ENCODE measurements around the gene MRGPRX4.
"Not testable (repeated sequence)": the region's sequence is repeated elsewhere in the genome, so short reads cannot be mapped to it uniquely, and the experiment has no call there.

MRGPRX4 gene

DNA sequence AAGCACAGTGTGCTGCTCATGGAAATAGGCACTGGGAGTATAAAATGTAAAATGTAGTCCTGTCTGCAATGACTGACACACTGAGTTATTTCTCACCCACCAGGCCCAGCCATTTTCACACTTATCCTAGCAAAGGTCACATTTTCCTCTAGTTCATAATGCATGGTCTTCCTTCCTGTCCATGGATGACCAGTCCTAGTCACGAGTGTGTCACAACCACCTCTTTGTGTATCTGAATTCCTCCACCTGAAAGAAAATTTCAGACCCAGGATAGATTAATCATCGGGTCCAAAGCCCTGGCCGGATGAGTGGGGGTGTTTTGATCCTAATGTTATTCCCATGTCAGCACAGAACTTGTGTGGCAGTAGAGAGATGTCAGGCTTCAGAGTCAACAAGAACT is at the start of gene MRGPRX4:
MRGPRX4 (plus strand) TSS at position 172 of the 400 bp plus-strand sequence. CDS start 420 bp downstream, outside the sequence.
- DNase-seq, result no peak

DNA sequence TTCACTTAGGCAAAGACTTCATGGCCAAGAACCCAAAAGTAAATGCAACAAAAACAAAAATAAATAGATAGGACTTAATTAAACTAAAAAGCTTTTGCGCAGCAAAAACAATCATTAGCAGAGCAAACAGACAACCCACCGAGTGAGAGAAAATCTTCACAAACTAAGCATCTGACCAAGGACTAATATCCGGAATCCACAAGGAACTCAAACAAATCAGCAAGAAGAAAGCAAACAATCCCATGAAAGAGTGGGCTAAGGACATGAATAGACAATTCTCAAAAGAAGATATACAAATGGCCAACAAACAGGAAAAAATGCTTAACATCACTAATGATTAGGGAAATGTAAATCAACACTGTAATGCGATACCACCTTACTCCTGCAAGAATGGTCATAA is 41.5 kb upstream of the MRGPRX4 start:
- DNase-seq, result not testable (repeated sequence)

DNA sequence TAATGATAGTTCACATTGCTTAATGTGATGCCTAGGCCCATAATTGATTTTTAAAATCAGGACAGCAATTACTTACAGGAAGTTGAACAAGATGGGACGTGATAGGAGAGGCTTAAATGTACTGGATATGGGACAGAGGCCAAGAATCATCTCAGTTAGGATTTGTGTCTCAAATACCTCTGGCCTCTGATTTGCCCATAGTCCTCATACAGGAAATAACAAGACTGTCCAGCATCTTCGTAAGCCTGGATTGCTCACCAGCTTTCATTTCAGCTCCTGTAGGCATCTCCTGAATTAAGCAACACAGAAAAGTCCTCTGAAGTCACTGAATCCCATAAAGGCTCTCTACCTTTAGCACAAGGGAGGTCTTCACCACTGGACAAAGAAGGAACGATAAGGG is 40.3 kb upstream of the MRGPRX4 start, which contains the start of gene MRGPRX3:
MRGPRX3 (plus strand) TSS at position 231 of the 400 bp plus-strand sequence. CDS start 4,632 bp downstream, outside the sequence.
- no peak for DNase-seq

DNA sequence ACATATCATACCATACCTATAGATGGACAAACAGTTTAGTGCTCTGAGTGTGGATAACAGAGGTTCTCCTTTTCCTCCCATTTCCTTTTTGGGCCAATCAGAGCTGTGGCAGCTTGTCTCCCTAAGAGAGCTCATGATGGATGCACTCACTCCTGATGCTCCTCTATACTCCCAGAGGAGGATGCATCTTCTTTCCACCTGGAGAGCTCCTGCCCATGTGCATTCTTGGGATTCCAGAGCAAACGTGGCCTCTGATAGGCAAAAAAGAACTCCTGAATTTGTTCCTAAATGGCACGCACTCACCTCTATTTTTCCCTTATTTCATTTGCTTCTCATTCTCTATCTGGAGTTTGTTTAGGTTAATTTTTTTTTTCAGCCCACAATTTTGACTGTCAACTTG is 37.3 kb upstream of the MRGPRX4 start:
- DNase-seq, result no peak

DNA sequence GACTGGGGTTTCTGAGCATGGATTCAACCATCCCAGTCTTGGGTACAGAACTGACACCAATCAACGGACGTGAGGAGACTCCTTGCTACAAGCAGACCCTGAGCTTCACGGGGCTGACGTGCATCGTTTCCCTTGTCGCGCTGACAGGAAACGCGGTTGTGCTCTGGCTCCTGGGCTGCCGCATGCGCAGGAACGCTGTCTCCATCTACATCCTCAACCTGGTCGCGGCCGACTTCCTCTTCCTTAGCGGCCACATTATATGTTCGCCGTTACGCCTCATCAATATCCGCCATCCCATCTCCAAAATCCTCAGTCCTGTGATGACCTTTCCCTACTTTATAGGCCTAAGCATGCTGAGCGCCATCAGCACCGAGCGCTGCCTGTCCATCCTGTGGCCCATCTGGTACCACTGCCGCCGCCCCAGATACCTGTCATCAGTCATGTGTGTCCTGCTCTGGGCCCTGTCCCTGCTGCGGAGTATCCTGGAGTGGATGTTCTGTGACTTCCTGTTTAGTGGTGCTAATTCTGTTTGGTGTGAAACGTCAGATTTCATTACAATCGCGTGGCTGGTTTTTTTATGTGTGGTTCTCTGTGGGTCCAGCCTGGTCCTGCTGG is 35.3 kb upstream of the MRGPRX4 start:
- no peak for DNase-seq

DNA sequence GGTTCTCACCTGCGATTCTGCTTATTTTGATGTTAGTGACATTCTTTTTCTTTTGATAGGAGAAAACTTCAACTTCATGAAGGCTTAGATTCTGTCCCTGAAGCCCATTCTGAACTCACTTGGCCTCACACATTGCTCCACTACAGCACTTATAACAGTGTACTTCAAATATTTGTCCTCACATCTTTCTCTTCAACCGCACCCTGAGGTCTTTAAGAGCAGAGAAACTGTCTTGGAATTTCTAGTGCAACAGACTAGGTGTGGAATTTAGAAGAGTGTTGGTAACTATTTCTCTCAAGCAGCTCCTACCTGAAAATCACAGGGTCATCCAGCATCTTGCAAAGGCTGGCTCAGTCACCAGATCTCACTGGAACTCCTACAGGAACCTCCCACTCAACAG is 32.5 kb upstream of the MRGPRX4 start:
- DNase-seq, result no peak

DNA sequence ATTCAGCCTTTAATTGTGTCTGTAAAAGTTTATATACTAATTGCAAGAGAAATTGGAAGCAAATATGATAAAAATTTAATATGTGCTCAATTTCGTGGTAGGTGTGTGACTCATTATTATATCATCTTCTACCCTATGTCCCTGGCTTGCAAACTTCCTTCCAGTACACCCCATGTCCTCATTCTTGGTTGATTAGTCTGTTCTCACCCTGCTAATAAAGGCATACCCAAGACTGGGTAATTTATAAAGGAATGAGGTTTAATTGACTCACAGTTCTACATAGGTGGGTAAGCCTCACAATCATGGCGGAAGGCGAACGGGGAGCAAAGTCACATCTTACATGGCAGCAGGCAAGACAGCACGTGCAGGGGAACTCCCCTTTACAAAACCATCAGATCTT is 28.4 kb upstream of the MRGPRX4 start:
- DNase-seq, result no peak

DNA sequence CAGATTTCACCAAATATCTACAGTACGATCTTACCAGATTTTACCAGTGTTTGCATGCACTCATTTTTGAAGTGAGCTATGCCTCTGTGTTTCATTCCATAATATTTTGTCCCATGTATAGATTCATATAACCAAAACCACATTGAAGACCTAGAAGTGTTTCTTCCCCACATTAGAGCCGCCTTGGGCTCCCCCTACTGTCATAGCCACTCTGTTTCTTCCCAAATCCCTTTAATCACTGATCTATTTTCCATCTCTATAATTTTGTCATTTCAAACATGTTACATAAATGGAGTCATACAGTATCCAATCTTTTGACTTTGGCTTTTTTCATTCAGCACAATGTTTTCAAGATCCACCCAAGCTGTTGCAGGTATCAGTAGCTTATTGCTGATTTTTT is 27.6 kb upstream of the MRGPRX4 start:
- no peak for DNase-seq

DNA sequence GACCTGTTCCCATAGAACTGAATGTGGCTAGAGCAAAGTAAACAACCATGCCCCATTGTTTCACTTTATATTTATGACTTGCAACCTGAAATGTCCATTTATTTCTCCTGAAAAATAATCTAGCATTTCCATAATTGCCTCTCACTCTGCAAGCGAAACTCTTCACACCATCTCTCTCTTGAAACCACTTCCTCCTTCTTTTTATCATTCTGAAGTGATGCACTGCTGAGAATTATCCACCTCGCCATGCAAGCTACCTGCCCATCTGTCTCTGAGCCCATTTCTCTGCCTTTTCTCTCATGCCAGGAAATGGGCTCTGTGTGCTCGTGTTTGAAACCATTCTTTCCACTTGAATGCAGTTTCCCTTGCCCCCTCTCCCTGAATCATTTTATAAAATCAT is 26.8 kb upstream of the MRGPRX4 start:
- no peak for DNase-seq

DNA sequence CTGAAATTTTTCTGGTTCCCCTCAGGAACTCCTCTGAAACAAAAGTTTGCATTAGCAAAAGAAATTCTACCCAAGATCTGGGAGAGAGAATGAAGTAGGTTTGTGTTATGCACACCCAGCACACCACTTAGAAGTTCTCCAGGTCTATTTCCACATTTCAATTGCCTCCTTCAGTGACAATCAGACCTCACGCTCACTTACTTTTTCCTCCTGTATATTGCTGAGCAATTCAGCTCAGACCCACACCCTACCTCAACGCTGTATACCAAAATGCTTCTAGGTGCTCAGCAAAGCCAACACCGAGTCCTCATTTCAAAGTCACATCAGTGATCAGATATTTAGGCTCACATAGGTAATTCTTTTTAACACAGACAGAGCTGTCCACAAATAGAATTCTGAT is 21.1 kb upstream of the MRGPRX4 start:
- DNase-seq, result no peak

DNA sequence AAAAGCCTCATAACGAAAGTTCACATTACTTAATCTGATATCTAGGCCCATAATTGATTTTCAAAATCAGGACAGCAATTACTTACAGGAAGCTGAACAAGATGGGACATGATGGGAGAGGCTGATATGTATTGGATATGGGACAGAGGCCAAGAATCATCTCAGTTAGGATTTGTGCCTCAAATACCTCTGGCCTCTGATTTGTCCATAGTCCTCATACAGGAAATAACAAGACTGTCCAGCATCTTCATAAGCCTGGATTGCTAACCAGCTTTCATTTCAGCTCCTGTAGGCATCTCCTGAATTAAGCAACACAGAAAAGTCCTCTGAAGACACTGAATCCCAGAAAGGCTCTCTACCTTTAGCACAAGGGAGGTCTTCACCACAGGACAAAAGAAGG is 4.3 kb upstream of the MRGPRX4 start:
- no peak for DNase-seq

DNA sequence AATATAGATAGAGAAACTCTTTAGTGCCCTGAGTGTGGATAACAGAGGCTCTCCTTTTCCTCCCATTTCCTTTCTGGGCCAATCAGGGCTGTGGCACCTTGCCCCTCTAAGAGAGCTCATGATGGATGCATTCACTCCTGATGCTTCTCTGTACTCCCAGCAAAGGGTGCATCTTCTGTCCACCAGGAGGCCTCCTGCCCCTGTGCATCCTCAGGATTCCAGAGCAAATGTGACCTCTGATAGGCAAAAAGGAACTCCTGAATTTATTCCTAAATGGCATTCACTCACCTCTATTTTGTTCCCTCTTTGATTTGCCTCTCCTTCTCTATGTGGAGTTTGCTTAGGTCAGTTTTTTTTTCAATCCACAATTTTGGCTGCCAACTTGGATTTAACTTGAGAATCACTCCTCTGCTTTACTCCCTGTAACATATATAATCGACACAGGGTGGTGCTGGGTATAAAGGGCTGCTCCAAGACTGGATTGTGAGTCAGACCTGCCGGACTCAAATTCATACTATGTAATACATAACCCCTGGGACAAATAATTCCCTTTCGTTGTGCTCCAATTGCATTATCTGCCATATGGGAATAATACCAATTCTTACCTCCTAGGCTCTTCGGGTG is 1.1 kb upstream of the MRGPRX4 start:
- DNase-seq, result no peak

DNA sequence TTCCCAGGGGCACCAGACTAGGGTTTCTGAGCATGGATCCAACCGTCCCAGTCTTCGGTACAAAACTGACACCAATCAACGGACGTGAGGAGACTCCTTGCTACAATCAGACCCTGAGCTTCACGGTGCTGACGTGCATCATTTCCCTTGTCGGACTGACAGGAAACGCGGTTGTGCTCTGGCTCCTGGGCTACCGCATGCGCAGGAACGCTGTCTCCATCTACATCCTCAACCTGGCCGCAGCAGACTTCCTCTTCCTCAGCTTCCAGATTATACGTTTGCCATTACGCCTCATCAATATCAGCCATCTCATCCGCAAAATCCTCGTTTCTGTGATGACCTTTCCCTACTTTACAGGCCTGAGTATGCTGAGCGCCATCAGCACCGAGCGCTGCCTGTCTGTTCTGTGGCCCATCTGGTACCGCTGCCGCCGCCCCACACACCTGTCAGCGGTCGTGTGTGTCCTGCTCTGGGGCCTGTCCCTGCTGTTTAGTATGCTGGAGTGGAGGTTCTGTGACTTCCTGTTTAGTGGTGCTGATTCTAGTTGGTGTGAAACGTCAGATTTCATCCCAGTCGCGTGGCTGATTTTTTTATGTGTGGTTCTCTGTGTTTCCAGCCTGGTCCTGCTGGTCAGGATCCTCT is 709 bp downstream of the MRGPRX4 start:
- DNase-seq, result no peak

DNA sequence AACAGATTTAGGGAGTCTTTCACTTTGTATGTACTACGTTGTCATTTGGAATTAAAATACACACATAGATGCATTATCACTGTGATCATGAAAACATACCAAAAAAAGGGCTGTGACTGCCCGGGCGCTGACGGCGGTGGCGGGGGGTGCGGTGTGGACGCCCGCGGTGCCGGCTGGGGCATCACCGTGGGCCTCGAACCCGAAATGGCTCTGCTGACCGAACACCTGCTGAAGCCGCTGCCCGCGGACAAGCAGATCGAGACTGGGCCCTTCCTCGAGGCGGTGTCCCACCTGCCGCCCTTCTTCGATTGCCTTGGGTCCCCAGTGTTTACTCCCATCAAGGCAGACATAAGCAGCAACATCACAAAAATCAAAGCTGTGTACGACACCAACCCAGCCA is 16.2 kb downstream of the MRGPRX4 start:
- no peak for DNase-seq

DNA sequence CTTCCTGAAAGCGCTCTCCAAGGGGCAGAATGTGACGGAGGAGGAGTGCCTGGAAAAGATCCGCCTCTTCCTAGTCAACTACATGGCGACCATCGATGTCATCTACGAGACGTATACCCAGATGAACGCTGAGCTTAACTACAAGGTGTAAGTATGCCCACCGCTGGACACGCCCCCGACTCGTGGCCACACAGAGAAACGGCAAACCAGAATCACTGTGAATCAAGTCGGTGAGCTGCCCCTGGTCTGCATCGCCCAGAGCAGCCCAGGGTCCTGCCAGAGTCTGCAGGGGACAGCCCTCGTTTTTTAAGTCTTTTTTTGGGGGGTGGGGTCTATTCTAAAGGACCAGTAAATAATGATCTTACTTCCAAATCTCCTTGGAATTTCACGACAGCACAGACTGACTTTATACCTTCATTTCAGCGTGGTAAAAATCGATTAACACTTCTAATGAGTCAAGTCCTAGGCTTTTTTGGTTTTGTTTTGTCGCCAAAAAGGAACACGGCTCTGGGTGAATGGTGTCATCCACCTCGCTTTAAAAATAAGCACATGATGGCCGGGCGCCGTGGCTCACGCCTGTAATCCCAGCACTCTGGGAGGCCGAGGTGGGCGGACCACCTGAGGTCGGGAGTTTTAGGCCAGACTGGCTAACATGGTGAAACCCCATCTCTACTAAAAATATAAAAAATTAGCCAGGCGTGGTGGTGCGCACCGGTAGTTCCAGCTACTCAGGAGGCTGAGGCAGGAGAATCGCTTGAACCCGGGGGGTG is 17.0 kb downstream of the MRGPRX4 start:
- not testable (repeated sequence) for DNase-seq

DNA sequence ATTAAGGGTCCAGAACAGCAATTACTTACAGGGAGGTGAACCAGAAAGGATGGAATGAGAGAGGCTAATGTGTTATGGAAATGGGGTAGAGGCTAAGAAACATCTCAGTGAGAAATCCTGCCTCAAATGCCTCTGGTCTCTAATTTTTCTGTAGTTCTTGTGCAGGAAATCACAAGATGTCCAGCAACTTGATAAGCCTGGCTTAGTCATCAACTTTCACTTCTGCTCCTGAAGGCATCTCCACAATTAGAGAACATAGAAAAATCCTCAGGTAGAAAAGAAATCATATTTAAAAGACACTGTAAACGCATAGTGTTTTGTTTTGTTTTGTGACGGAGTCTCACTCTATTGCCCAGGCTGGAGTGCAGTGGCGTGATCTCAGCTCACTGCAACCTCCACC is 18.7 kb downstream of the MRGPRX4 start:
- DNase-seq, result no peak

DNA sequence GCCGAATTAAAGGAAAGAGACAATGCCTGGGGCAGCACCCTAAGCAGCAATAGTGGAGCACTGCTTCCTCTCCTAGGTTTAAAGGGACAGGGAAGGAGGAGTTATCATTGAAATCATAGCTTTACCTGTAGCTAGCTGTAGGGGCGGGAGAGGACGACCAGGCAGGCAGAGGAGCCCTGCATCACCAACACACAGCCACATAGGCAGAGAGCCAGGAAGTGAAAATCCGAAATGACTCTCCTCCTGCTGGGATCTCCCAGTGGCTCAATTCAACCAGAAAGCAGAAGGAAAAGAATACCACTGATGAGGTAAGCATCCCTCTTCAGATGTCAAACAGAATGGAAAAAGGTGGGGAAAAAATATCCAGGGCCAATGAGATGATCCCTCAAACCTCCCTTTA is 20.4 kb downstream of the MRGPRX4 start:
- no peak for DNase-seq

DNA sequence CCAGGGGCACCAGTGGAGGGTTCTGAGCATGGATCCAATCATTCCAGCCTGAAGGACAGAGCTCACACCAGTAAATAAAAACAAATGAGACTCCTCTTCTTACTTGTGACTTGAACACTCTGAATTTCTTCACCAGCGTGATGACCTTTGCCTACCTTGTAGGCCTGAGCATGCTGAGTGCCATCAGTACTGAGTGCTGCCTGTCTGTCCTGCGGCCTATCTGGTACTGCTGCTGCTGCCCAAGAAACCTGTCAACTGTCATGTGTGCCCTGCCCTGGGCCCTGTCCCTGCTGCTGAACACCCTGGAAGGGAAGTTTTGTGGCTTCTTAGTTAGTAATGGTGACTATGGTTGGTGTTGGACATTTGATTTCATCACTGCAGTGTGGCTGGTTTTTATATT is 23.9 kb downstream of the MRGPRX4 start:
- no peak for DNase-seq

DNA sequence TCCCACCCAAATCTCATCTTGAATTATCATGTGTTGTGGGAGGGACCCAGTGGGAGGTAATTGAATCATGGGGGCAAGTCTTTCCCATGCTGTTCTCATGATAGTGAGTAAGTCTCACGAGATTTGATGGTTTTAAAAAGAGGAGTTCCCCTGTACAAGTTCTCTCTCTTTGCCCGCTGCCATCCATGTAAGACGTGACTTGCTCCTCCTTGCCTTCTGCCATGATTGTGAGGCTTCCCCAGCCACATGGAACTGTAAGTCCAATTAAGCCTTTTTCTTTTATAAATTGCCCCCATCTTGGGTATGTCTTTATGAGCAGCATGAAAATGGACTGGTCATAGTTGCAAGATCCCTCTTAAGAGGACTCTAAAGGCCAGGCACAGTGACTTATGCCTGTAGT is 25.1 kb downstream of the MRGPRX4 start:
- DNase-seq, result not testable (repeated sequence)

DNA sequence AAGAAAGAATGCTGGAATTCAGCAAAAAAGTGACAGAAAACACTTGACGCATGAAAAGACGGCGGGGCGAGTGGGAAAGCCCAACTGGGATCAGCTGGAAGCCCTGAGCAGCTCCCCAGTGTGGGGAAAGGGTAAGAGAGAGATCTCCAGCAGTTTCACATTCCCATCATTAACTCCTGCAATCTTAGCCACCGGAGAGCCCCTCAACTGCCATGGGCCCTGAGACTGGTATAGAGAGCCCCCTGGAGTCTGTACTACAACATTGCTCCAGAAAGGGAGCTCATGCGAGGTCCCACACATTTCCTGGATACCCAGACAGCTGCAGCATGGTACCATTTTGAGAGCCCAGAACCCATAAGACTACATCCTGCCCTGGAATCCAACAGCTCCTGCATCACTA is 31.1 kb downstream of the MRGPRX4 start:
- DNase-seq, result no peak

DNA sequence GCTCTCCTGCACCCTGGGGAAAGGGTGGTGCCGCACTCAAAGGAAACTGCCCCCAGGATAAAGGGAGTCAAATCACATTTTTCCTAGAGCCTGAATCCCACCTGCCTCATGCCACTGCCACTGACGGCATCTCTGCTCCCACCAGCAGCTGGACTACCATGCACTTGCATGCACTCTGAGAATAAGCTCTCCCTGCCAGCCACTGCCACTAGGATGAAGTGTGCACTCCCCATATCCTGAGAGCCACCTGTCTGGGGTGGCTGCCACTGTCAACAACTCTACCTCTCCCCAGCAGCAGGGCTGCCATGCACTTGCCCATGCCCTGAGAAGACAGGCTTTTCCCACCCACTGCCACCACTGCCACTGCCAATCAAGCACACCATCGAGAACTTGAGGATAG is 31.6 kb downstream of the MRGPRX4 start:
- no peak for DNase-seq

DNA sequence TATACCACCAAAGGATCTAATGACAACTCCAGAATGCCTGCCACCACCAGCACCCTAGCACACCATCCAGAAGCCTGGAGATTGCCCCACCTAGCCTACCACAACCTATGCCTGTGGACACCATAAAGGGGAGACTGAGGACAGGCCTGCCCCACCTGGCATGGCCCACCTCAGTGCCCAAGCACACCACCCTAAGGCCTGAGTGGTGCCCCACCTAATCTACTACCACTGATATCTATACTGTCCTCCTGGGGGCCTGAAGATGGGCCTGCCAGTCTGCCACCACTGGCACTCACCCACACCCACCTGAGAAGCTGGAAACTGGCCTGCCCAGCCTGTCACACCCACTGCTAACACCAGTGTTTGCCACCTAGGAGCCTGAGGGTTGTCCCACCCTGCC is 32.1 kb downstream of the MRGPRX4 start:
- no peak for DNase-seq

DNA sequence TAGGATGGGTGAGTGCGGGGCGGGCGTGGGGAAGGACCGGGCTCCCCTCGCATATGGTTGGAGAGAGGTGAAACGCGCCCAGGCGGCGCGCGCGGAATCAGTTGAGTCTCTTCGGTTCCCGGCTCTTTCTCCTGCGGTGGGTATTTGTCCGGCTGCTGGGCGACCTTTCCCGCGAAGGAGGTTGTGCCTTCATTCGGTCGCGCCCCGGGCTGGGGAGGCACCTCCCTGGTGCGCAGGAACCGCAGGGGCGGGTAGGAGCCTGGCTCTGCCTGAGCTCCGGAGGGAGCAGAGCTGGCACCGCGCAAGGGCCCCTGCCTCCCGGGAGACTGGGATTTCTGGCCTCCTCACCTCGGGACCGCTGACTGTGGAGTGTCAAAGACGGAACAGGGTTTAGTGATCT is 36.4 kb downstream of the MRGPRX4 start:
- DNase-seq, result no peak

All from stimulated activated CD4-positive, alpha-beta T cell treated with anti-CD3 and anti-CD28 coated beads, Interleukin-12 subunit alpha, Interleukin-12 subunit beta, amount 100 ng/mL, for 4 hours (primary cell).